Left ventricle myocardium inferior (tissue), 1 donor: ENCODE measurements around the gene PTPN11. TPM values are rescaled to one million over a fixed set of nuclear protein-coding genes. Genes with fewer than 3 reads are reported as not detected.

Experiments
- DNase-seq: peaks from one replicate; pipeline ENCODE4 v3.0.0-alpha.2; 2020
- H3K27ac ChIP-seq: fragments of 200-600 bp; replicated peaks from 2 replicates; pipeline ENCODE4 v1.8.0; 2021
- H3K27me3 ChIP-seq: fragments of 200-600 bp; 2 replicates; pipeline ENCODE4 v1.8.0; 2021; ENCODE audit warnings: low read depth
- H3K36me3 ChIP-seq: fragments of 200-600 bp; 2 replicates; pipeline ENCODE4 v1.8.0; 2021
- H3K4me1 ChIP-seq: fragments of 200-600 bp; 2 replicates; pipeline ENCODE4 v1.8.0; 2021
- H3K4me3 ChIP-seq: fragments of 200-600 bp; 2 replicates; pipeline ENCODE4 v1.8.0; 2021; ENCODE audit warnings: mild to moderate bottlenecking, moderate library complexity
- H3K9me3 ChIP-seq: fragments of 200-600 bp; replicated peaks from 2 replicates; pipeline ENCODE4 v1.8.0; 2021
- intact Hi-C: fragments of 100-400 bp; cut with micrococcal nuclease; formaldehyde crosslinking; loops from one replicate; pipeline ENCODE4 v1.11.0; 2022
- total RNA-seq: library from RNA; stranded (reverse); fragmentation: NEBNext Ultra II Directional; extraction: Animal tissue kit (Norgen Biotek cat#: 25700); gene quantifications from one replicate; pipeline ENCODE4 v1.2.1, GENCODE V29; 2021
- TF ChIP-seq, protein P1 (sequence below): fragments of 200-600 bp; IDR thresholded peaks from 2 replicates; pipeline ENCODE4 v1.8.0; 2021; ENCODE audit warnings: antibody characterized with exemption, mild to moderate bottlenecking, borderline replicate concordance
- donor health status: DM: no; HTN: yes; CAD: no; lungs with severe emphysema.

The PTPN11 gene
- total RNA-seq, 1 donor from 2014 or later = 139 TPM

DNA sequence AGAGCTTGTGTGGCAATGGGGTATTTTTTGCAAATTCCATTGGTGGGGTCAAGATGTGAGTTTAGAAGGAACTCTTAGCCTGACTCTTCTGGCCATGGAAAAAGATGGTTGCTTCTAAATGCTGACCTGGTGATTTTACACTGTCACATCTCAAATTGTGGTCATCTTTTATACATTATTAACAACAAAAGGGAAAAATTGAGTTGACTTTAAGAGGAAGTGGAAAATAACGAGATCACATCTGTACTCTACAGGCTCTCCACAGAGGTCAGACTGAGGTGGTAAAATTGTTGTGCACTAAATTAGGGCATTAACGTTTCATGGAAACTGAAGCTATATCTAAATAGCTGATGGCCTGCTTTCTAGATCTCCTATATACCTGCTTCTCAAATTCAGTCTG is 44.7 kb downstream of the PTPN11 start:
- Histone ChIP-seq H3K27me3 (no peaks in the 10 kb centered on the region), H3K4me3 (no peak overlapping the region), H3K4me1 (peaks cover 19% of the 10 kb centered on the region), H3K36me3 (peaks cover 19% of the 10 kb centered on the region), H3K27ac (no peak overlapping the region), H3K9me3 (no peaks in the 10 kb centered on the region)
- TF ChIP-seq, protein P1, sequence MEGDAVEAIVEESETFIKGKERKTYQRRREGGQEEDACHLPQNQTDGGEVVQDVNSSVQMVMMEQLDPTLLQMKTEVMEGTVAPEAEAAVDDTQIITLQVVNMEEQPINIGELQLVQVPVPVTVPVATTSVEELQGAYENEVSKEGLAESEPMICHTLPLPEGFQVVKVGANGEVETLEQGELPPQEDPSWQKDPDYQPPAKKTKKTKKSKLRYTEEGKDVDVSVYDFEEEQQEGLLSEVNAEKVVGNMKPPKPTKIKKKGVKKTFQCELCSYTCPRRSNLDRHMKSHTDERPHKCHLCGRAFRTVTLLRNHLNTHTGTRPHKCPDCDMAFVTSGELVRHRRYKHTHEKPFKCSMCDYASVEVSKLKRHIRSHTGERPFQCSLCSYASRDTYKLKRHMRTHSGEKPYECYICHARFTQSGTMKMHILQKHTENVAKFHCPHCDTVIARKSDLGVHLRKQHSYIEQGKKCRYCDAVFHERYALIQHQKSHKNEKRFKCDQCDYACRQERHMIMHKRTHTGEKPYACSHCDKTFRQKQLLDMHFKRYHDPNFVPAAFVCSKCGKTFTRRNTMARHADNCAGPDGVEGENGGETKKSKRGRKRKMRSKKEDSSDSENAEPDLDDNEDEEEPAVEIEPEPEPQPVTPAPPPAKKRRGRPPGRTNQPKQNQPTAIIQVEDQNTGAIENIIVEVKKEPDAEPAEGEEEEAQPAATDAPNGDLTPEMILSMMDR = no peak
- intact Hi-C loops = no loop called here
- DNase-seq = no peak

DNA sequence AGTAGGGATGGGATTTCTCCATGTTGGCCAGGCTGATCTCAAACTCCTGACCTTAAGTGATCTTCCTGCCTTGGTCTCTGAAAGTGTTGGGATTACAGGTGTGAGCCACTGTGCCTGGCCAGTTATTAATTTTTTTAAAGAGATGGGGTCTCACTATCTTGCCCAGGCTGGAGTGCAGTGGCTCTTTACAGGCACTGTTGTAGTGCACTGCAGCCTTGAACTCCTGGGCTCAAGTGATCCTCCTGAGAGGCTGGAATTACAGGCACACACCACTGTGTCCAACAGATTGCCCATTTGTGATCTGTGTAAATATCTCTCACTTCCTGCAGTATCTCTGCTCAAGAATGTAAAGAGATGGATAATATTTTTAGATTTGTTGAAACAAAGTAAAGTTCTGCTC is 45.9 kb downstream of the PTPN11 start:
- no peak overlapping the region for H3K27ac ChIP-seq
- intact Hi-C loops = no loop called here
- TF ChIP-seq, protein P1 = no peak
- H3K4me3 ChIP-seq = no peak overlapping the region
- no peaks in the 10 kb centered on the region for H3K27me3 ChIP-seq
- peaks cover 19% of the 10 kb centered on the region for H3K4me1 ChIP-seq
- no peaks in the 10 kb centered on the region for H3K9me3 ChIP-seq
- DNase-seq = no peak
- H3K36me3 ChIP-seq = peaks cover 19% of the 10 kb centered on the region

DNA sequence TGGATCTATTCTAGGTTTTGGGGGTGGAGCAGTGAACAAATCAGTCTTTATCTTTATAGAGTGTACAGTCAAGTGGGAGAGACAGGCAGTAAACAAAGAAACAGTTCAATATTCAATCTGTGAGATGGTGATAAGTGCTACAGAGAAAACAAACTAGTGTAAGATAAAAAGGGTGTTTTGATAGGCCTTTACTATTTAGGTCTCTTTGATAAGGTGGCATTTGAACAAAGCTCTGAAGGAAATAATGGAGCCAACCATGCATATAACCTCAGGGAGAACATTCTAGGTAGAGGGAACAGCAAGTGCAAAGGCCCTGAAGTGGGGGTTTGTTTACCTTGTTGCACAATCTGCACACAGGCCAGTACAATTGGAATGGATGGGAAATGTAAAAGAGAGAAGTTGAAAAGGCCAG is 47.3 kb downstream of the PTPN11 start:
- peaks cover 10% of the 10 kb centered on the region for H3K36me3 ChIP-seq
- intact Hi-C loops = no loop called here
- TF ChIP-seq, protein P1 = no peak
- peaks cover 23% of the 10 kb centered on the region for H3K4me1 ChIP-seq
- no peak overlapping the region for H3K4me3 ChIP-seq
- peak overlapping the region; percentile 27 for H3K27ac ChIP-seq
- H3K27me3 ChIP-seq = no peaks in the 10 kb centered on the region
- no peak for DNase-seq
- no peaks in the 10 kb centered on the region for H3K9me3 ChIP-seq

DNA sequence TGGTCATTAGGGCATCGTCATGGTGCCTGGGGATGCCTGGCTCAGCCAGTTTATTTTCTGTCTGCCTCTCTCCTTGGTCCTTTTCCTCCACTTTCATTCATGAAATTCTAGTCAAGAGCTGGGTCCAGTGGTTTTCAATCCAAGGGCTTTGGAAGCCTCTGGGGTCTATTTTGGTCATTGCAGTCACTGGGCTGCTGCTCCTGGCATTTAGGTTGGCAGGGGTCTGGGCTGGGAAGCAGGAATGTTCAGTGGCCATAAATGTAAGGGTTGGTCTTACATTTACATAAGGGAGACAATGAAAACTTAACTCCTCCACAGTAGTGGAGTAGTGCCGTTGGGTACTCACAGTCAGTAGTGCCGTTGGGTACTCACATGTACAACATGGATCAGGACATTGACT is 48.1 kb downstream of the PTPN11 start:
- Histone ChIP-seq H3K27ac (peak overlapping the region; percentile 27), H3K27me3 (no peaks in the 10 kb centered on the region), H3K4me3 (no peak overlapping the region), H3K9me3 (no peaks in the 10 kb centered on the region), H3K36me3 (peaks cover 10% of the 10 kb centered on the region), H3K4me1 (peaks cover 23% of the 10 kb centered on the region)
- intact Hi-C loops = no loop called here
- TF ChIP-seq, protein P1 = no peak
- DNase-seq = no peak

- Histone ChIP-seq H3K4me3 (no peak overlapping the region), H3K36me3 (peaks cover 16% of the 10 kb centered on the region), H3K27ac (no peak overlapping the region), H3K27me3 (no peaks in the 10 kb centered on the region), H3K4me1 (peaks cover 23% of the 10 kb centered on the region), H3K9me3 (no peaks in the 10 kb centered on the region)
- DNase-seq = no peak
- TF ChIP-seq, protein P1 = no peak
- intact Hi-C loops = no loop called here
Measured at GRCh38 chr12:112468046-112468445, 49.3 kb downstream of the PTPN11 start.

DNA sequence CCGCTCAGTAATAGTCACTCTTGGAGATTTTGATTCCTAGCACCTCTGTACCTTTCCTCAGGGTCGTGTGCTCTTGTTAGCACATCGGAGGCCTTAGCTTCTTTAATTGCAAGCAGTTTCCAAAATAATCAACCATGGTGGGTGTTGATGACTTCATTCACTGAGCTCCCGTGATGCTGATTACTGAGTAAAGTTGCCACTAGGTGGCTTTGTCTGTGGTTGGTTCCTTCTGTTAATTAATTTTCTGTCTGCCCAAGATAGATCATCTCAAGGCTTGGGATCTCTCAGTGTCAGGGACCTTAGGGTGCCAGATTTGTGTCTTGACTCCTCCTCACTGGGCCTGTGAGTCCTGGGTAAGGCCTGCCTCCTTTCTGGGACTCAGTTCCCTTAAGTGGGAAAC is 54.3 kb downstream of the PTPN11 start:
- peaks cover 4% of the 10 kb centered on the region for H3K4me1 ChIP-seq
- no peaks in the 10 kb centered on the region for H3K27me3 ChIP-seq
- H3K36me3 ChIP-seq = peaks cover 60% of the 10 kb centered on the region
- intact Hi-C loops = no loop called here
- H3K9me3 ChIP-seq = no peaks in the 10 kb centered on the region
- TF ChIP-seq, protein P1 = no peak
- H3K27ac ChIP-seq = no peak overlapping the region
- no peak for DNase-seq
- H3K4me3 ChIP-seq = no peak overlapping the region
